IMR-90 (cell line): Measurements from ENCODE around the gene SGPL1. TPM values are rescaled to one million over a fixed set of nuclear protein-coding genes. Genes with fewer than 3 reads are reported as not detected.

Experiments used
- ATAC-seq: fragments of 200-7000 bp; cut with Tn5 transposase; 2 replicates; pipeline ENCODE4 v1.9.1; 2020; ENCODE audit warnings: low read depth, mild to moderate bottlenecking, moderate library complexity
- BruUV-seq: library from RNA; stranded (reverse); fragments of 400-500 nt; replicated peaks from 2 replicates; lab custom pipeline; 2021; lab: Mats Ljungman, UMichigan
- CTCF ChIA-PET: fragments of 300-600 bp; formaldehyde crosslinking; extraction: SDS; loops from one replicate; lab custom pipeline; 2021; ENCODE audit warnings: antibody characterized with exemption; lab: Yijun Ruan, JAX
- POLR2A ChIA-PET: fragments of 300-600 bp; sonication (Branson Sonifier 250); formaldehyde crosslinking; loops from one replicate; lab custom pipeline; 2022; ENCODE audit warnings: antibody characterized with exemption; ENCODE audit not compliant: unreplicated experiment; lab: Charles Lee
- DNase-seq: peaks from one replicate; pipeline ENCODE4 v3.0.0; 2013
- H2AFZ ChIP-seq: replicated peaks from 2 replicates; pipeline ENCODE3; 2013; ENCODE audit warnings: low read length, mild to moderate bottlenecking; ENCODE audit not compliant: poor library complexity
- H2AK5ac ChIP-seq: 2 replicates; pipeline ENCODE4 v1.6.1; 2013; ENCODE audit warnings: low read depth, low read length, inconsistent platforms
- H2AK9ac ChIP-seq: replicated peaks from 2 replicates; pipeline ENCODE3; 2013; ENCODE audit warnings: mild to moderate bottlenecking, low read depth, low read length, moderate library complexity; ENCODE audit not compliant: poor library complexity
- H2BK120ac ChIP-seq: 2 replicates; pipeline ENCODE4 v1.6.1; 2013; ENCODE audit warnings: low read depth, low read length, inconsistent platforms
- H2BK15ac ChIP-seq: 3 replicates; pipeline ENCODE4 v1.6.1; 2013; ENCODE audit warnings: low read depth, low read length, inconsistent platforms
- H2BK20ac ChIP-seq: 2 replicates; pipeline ENCODE4 v1.6.1; 2013; ENCODE audit warnings: low read depth, mild to moderate bottlenecking, inconsistent platforms, low read length, moderate library complexity
- H2BK5ac ChIP-seq: 2 replicates; pipeline ENCODE4 v1.6.1; 2013; ENCODE audit warnings: mild to moderate bottlenecking, low read depth, low read length, inconsistent platforms; ENCODE audit not compliant: poor library complexity, severe bottlenecking
- H3K14ac ChIP-seq: replicated peaks from 2 replicates; pipeline ENCODE4 v1.6.1; 2013; ENCODE audit warnings: low read depth, low read length, inconsistent platforms
- H3K18ac ChIP-seq: 2 replicates; pipeline ENCODE4 v1.6.1; 2013; ENCODE audit warnings: low read depth, low read length, control low read depth
- H3K23ac ChIP-seq: 2 replicates; pipeline ENCODE4 v1.6.1; 2013; ENCODE audit warnings: low read depth, low read length, inconsistent platforms
- H3K27ac ChIP-seq: 2 replicates; pipeline ENCODE4 v1.5.1; 2013; ENCODE audit warnings: mild to moderate bottlenecking, control low read depth, low read length; ENCODE audit not compliant: insufficient read depth
- H3K27me3 ChIP-seq: 2 replicates; pipeline ENCODE4 v1.6.1; 2013; ENCODE audit warnings: low read length; ENCODE audit not compliant: control insufficient read depth, insufficient read depth
- H3K36me3 ChIP-seq: 2 replicates; pipeline ENCODE4 v1.6.1; 2013; ENCODE audit warnings: low read length, mixed read lengths; ENCODE audit not compliant: control insufficient read depth, insufficient read depth
- H3K4ac ChIP-seq: 2 replicates; pipeline ENCODE4 v1.6.1; 2013; ENCODE audit warnings: low read depth, low read length, inconsistent platforms
- H3K4me1 ChIP-seq: 2 replicates; pipeline ENCODE4 v1.6.1; 2013; ENCODE audit warnings: low read length, mixed read lengths; ENCODE audit not compliant: control insufficient read depth, insufficient read depth
- H3K4me2 ChIP-seq: 2 replicates; pipeline ENCODE4 v1.6.1; 2013; ENCODE audit warnings: low read depth, mild to moderate bottlenecking, control low read depth, low read length, moderate library complexity
- H3K4me3 ChIP-seq: 2 replicates; pipeline ENCODE4 v1.5.1; 2013; ENCODE audit warnings: low read depth, mild to moderate bottlenecking, control low read depth, low read length, moderate library complexity; ENCODE audit not compliant: insufficient read depth
- H3K56ac ChIP-seq: 2 replicates; pipeline ENCODE4 v1.6.1; 2013; ENCODE audit warnings: low read length, inconsistent platforms; ENCODE audit not compliant: insufficient read depth; ENCODE audit errors: extremely low read depth
- H3K79me1 ChIP-seq, 2 experiments: 2 replicates each; pipeline ENCODE4 v1.6.1; 2013; ENCODE audit warnings: low read length in 2 of 2, inconsistent platforms in 1 of 2, low read depth in 1 of 2
- H3K9ac ChIP-seq: 2 replicates; pipeline ENCODE4 v1.6.1; 2013; ENCODE audit warnings: low read depth, low read length, control low read depth
- H3K9me1 ChIP-seq: 2 replicates; pipeline ENCODE4 v1.6.1; 2013; ENCODE audit warnings: low read length, inconsistent platforms; ENCODE audit not compliant: insufficient read depth
- H3K9me3 ChIP-seq: 2 replicates; pipeline ENCODE4 v1.6.1; 2013; ENCODE audit warnings: low read length; ENCODE audit not compliant: control insufficient read depth, insufficient read depth
- H4K20me1 ChIP-seq: 2 replicates; pipeline ENCODE4 v1.6.1; 2013; ENCODE audit warnings: low read length, inconsistent platforms; ENCODE audit not compliant: insufficient read depth
- H4K5ac ChIP-seq: 2 replicates; pipeline ENCODE4 v1.6.1; 2013; ENCODE audit warnings: mild to moderate bottlenecking, low read depth, low read length, control low read depth
- H4K8ac ChIP-seq, 2 experiments: 2 replicates each; pipeline ENCODE4 v1.6.1; 2013; ENCODE audit warnings: low read depth in 2 of 2, low read length in 2 of 2, control low read depth in 1 of 2, inconsistent platforms in 1 of 2
- H4K91ac ChIP-seq: 2 replicates; pipeline ENCODE4 v1.6.1; 2013; ENCODE audit warnings: low read depth, low read length, inconsistent platforms; ENCODE audit not compliant: insufficient read depth
- BHLHE40 ChIP-seq: fragments of 150-350 bp; IDR thresholded peaks from 2 replicates; pipeline ENCODE4 v1.6.1; 2016; ENCODE audit warnings: mild to moderate bottlenecking, low read depth, low read length
- CEBPB ChIP-seq: IDR thresholded peaks from 2 replicates; pipeline ENCODE4 v1.6.1; 2012; ENCODE audit warnings: low read depth, low read length, improper control_type of control experiment
- NFE2L2 ChIP-seq: fragments of 150-350 bp; IDR thresholded peaks from 2 replicates; pipeline ENCODE4 v1.6.1; 2016; ENCODE audit warnings: low read depth, mild to moderate bottlenecking, low read length
- RAD21 ChIP-seq: IDR thresholded peaks from 2 replicates; pipeline ENCODE4 v1.6.1; 2012; ENCODE audit warnings: low read length, improper control_type of control experiment
- RFX5 ChIP-seq: IDR thresholded peaks from 2 replicates; pipeline ENCODE4 v1.8.0; 2012; ENCODE audit warnings: low read depth, mild to moderate bottlenecking, low read length, moderate library complexity
- SMC3 ChIP-seq: fragments of 150-350 bp; IDR thresholded peaks from 2 replicates; pipeline ENCODE4 v1.6.1; 2016; ENCODE audit warnings: low read depth, mild to moderate bottlenecking, antibody characterized with exemption, low read length, moderate library complexity
- WGBS, 2 experiments: methylation state at CpG; one replicate each; pipeline versions ENCODE4 v1.1.5 to v1.1.7; 2013; ENCODE audit warnings: missing lambda C conversion rate in 2 of 2; ENCODE audit not compliant: insufficient read length in 1 of 2; ENCODE audit errors: extremely low coverage in 2 of 2; 5-methylcytosine and 5-hydroxymethylcytosine counted together
- dilution Hi-C: fragments of 300-500 bp; cut with HindIII; formaldehyde crosslinking; loops from one replicate; pipeline ENCODE4 v1.14.3; 2018; ENCODE audit warnings: low sequenced_read_pairs; ENCODE audit not compliant: unreplicated experiment
- in situ Hi-C: fragments of 300-500 bp; cut with MboI; formaldehyde crosslinking; loops from 3 replicates; pipeline ENCODE4 v1.14.3; 2019; ENCODE audit warnings: low sequenced_read_pairs, inconsistent platforms, mixed read lengths
- intact Hi-C: fragments of 100-400 bp; cut with micrococcal nuclease; formaldehyde crosslinking; loops from 2 replicates; pipeline ENCODE4 v1.10.0; 2022
- polyA plus RNA-seq, 3 experiments: library from polyadenylated mRNA; depleted of rRNA; stranded (reverse); fragments of >200 nt; gene quantifications; 2 replicates each; pipeline ENCODE4 v1.2.3, GENCODE V29; 2012; ENCODE audit warnings: low replicate concordance in 1 of 3
- total RNA-seq: library from RNA; depleted of rRNA; stranded (reverse); fragments of >200 nt; gene quantifications from 2 replicates; pipeline ENCODE4 v1.2.3, GENCODE V29; 2012
- TF ChIP-seq, protein P1 (sequence below): conservative IDR thresholded peaks from 2 replicates; pipeline ENCODE4 v1.5.1; 2012; ENCODE audit warnings: mild to moderate bottlenecking, low read depth, low read length, improper control_type of control experiment

SGPL1 gene
- total and polyA plus RNA-seq, 2 of the 4 experiments (the other 2 are of a cell fraction) = 12.2 to 26.7 TPM

DNA sequence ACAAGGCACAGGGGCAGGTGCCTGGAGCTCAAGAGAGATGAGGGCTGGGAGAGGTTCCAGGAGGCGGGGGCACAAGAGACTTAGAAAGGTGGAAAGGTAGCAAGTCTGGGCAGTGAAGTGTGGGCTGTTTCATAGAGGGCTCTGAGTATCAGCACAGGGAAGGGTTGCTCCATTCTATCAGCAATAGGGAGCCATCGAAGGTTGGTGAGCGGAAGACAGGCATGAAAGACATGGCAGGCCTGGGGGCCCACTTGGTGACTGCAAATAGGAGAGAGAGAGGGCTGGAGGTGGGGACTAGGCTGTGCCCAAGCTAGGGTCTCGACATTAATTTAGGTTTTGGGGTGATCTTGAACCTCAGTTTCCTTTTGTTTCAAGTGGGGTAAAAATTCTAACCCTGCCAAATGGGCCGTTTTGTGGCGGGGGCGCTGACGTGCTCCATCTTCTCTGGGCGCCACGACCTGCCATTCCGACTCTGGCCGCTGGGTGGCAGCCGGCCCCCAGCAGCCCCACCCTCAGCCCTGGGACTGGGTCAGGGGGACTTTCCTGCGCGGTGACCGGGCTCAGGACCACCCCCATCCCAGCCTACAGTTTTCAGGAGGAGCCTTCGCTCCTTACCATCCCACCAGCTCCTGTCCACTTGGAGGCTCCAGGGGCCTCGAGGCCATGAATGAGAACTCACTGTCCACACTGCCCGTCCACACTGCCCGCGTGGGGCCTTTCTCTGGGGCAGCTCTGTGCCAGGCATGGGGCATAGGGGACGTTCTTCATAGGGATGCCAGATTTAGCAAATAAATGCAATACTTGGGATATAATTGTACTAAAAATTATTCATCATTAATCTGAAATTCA lies 109.9 kb downstream of the SGPL1 start (continued):
- no peak for TF ChIP-seq CEBPB
- TF ChIP-seq SMC3 = peak; percentile 67

DNA sequence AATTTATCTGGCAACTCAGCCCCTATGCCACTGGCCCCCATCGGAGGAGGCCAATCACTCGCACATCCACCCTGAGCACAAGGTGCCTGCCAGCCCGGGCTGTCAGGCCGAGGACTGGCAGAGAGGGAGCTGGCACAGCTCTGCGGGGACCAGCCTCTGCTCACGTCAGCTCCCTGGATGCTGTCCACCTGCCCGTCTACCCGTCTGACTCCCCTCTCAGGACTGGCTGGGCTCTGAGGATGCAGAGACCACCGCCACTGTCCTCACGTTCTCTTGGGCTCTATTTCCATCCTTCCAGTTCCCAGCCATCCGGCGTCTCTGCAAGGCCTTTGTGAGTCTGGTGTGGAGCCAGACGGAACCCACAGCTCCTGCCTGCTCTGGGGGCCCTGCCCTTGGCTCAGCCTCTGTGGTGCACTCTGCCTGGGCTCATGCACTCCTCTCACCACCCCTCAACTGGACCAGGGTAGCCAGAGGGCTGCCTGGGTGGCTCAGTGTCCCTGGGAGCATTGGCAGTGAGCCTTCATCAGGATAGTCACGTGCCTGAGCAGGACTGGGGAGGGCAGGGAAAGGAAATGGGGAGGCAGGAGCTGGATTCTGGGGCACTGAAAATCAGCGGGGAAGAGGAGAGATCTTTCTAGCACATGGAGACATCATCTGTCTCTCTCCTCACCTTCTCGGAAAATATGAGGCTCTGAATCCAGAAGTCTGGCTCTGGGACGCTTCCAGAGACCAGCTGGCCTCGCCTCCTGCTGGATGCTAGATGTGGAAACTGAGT lies 110.7 kb downstream of the SGPL1 start:
- BruUV-seq = no TSS peak
- ATAC-seq = no peak
- no peak overlapping the region for H3K56ac ChIP-seq
- no peak overlapping the region for H3K14ac ChIP-seq
- H3K79me1 ChIP-seq = no peaks in the 10 kb centered on the region
- H3K27me3 ChIP-seq = peaks cover 55% of the 10 kb centered on the region
- no peaks in the 10 kb centered on the region for H3K9me3 ChIP-seq
- H4K20me1 ChIP-seq = no peaks in the 10 kb centered on the region
- H3K18ac ChIP-seq = no peak overlapping the region
- H2BK120ac ChIP-seq = no peak overlapping the region
- intact Hi-C loops (loop anchor here (5.0 kb wide), 1 partner anchor 341 kb away; no protein-coding TSS in a partner anchor), in situ Hi-C loops (loop anchor here (5.0 kb wide), 1 partner anchor 361 kb away; no protein-coding TSS in a partner anchor), dilution Hi-C loops (no loop called here)
- peak overlapping the region; percentile 29 for H2AFZ ChIP-seq
- H3K4ac ChIP-seq = no peak overlapping the region
- no peak for DNase-seq
- no peaks in the 10 kb centered on the region for H3K9me1 ChIP-seq
- no peaks in the 10 kb centered on the region for H3K4me1 ChIP-seq
- no peak overlapping the region for H4K8ac ChIP-seq
- 65% methylated on average over 7 of the region's 18 CpGs; no CpG with 5 or more reads in 1 of the 2 experiments for WGBS, 2 experiments
- no peaks in the 10 kb centered on the region for H3K36me3 ChIP-seq
- no peak overlapping the region for H2BK15ac ChIP-seq
- H3K23ac ChIP-seq = no peak overlapping the region
- ChIA-PET CTCF (interaction anchor here (0.6 to 0.9 kb wide), 2 partner anchors 29 to 319 kb away, joined by 3 read pairs; no protein-coding TSS in a partner anchor), POLR2A (no interaction called here)
- no peak overlapping the region for H2BK5ac ChIP-seq
- no peak overlapping the region for H4K91ac ChIP-seq
- no peak overlapping the region for H3K27ac ChIP-seq
- H3K9ac ChIP-seq = no peak overlapping the region
- no peak overlapping the region for H4K5ac ChIP-seq
- TF ChIP-seq SMC3 = no peak
- TF ChIP-seq, protein P1, sequence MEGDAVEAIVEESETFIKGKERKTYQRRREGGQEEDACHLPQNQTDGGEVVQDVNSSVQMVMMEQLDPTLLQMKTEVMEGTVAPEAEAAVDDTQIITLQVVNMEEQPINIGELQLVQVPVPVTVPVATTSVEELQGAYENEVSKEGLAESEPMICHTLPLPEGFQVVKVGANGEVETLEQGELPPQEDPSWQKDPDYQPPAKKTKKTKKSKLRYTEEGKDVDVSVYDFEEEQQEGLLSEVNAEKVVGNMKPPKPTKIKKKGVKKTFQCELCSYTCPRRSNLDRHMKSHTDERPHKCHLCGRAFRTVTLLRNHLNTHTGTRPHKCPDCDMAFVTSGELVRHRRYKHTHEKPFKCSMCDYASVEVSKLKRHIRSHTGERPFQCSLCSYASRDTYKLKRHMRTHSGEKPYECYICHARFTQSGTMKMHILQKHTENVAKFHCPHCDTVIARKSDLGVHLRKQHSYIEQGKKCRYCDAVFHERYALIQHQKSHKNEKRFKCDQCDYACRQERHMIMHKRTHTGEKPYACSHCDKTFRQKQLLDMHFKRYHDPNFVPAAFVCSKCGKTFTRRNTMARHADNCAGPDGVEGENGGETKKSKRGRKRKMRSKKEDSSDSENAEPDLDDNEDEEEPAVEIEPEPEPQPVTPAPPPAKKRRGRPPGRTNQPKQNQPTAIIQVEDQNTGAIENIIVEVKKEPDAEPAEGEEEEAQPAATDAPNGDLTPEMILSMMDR = no peak
- TF ChIP-seq BHLHE40 = no peak
- no peak for TF ChIP-seq NFE2L2
- no peak for TF ChIP-seq CEBPB
- no peak for TF ChIP-seq RAD21
- TF ChIP-seq RFX5 = no peak
- H3K4me2 ChIP-seq = no peak overlapping the region
- no peak overlapping the region for H3K4me3 ChIP-seq
- no peak overlapping the region for H2AK9ac ChIP-seq
- no peak overlapping the region for H2AK5ac ChIP-seq
- no peak overlapping the region for H2BK20ac ChIP-seq
